HEK293 (cell line): ENCODE measurements around the gene INSYN1.

Experiments
- CTCF ChIP-seq: fragments of 450-650 bp; formaldehyde crosslinking; IDR thresholded peaks from 2 replicates; pipeline ENCODE4 v1.5.1; 2016; ENCODE audit warnings: missing biosample characterization, missing genetic modification characterization
- KLF7 ChIP-seq: fragments of 450-650 bp; formaldehyde crosslinking; IDR thresholded peaks from 2 replicates; pipeline ENCODE4 v1.5.1; 2016; ENCODE audit warnings: missing biosample characterization, missing genetic modification characterization, borderline replicate concordance
- SP2 ChIP-seq: fragments of 450-650 bp; formaldehyde crosslinking; IDR thresholded peaks from 2 replicates; pipeline ENCODE4 v1.5.1; 2016; ENCODE audit warnings: missing biosample characterization, missing genetic modification characterization
- ZBTB49 ChIP-seq: fragments of 450-650 bp; formaldehyde crosslinking; IDR thresholded peaks from 2 replicates; pipeline ENCODE4 v1.5.1; 2016; ENCODE audit warnings: missing biosample characterization, missing genetic modification characterization, low read depth

GRCh38 chr15:73732930-73733329 is 20.2 kb downstream of the INSYN1 start:
- TF ChIP-seq SP2 (no peak), CTCF (tag by site-specific recombination) (no peak), KLF7 (tag by site-specific recombination) (no peak), ZBTB49 (tag by site-specific recombination) (no peak)
